GM12874 (cell line): Measurements from ENCODE around the gene STMN3.

Experiments used
- CTCF ChIP-seq: IDR thresholded peaks from 2 replicates; pipeline ENCODE4 v1.5.1; 2011; ENCODE audit warnings: low read depth, mild to moderate bottlenecking, control low read depth, low read length, moderate library complexity; ENCODE audit not compliant: insufficient read depth

STMN3 gene

GRCh38 chr20:63611646-63612045 is 41.6 kb downstream of the STMN3 start:
- no peak for TF ChIP-seq CTCF

GRCh38 chr20:63610581-63611435 is 42.4 kb downstream of the STMN3 start:
- TF ChIP-seq CTCF: no peak

- TF ChIP-seq CTCF: no peak
These were observed 46.5 kb downstream of the STMN3 start for GRCh38 chr20:63606686-63607085.

- TF ChIP-seq CTCF: no peak
These were observed 50.9 kb downstream of the STMN3 start for GRCh38 chr20:63602321-63602720.

GRCh38 chr20:63599396-63600050 is 53.7 kb downstream of the STMN3 start:
- TF ChIP-seq CTCF: no peak

- TF ChIP-seq CTCF: no peak
These were observed 54.5 kb downstream of the STMN3 start for GRCh38 chr20:63598479-63599395.
